SK-N-SH (cell line): ENCODE measurements around the gene EIF4E1B. TPM values are rescaled to one million over a fixed set of nuclear protein-coding genes. Genes with fewer than 3 reads are reported as not detected.

ENCODE experiments used
- CTCF ChIA-PET: fragments of 300-600, 350-600 bp; formaldehyde crosslinking; extraction: SDS; loops from one replicate; lab custom pipeline; 2021; lab: Yijun Ruan, JAX
- POLR2A ChIA-PET: fragments of 350-600 bp; sonication (Branson Sonifier 250); formaldehyde crosslinking; extraction: SDS; loops from one replicate; lab custom pipeline; 2020; ENCODE audit warnings: antibody characterized with exemption, inconsistent platforms; lab: Yijun Ruan, JAX
- DNase-seq: peaks from one replicate; pipeline ENCODE4 v3.0.0; 2012
- H2AFZ ChIP-seq: fragments of 200-600 bp; sonication (generic); 2 replicates; pipeline ENCODE4 v1.8.1; 2016; ENCODE audit warnings: antibody characterized with exemption, mild to moderate bottlenecking, low read depth
- H3F3A ChIP-seq: fragments of 200-600 bp; sonication (generic); replicated peaks from 2 replicates; pipeline ENCODE3; 2016; ENCODE audit warnings: antibody characterized with exemption, mild to moderate bottlenecking; ENCODE audit not compliant: insufficient read depth
- H3K27ac ChIP-seq, 2 experiments: fragments of 200-500 bp in 1 of 2; fragments of 200-600 bp in 1 of 2; sonication (Bioruptor generic) in 1 of 2; sonication (generic), shearing (Covaris generic) in 1 of 2; 2 replicates each; pipeline versions ENCODE4 v1.5.1 to v1.6.1; 2014 to 2016; ENCODE audit warnings: low read depth in 2 of 2, inconsistent platforms in 1 of 2, low read length in 1 of 2, mild to moderate bottlenecking in 1 of 2, mixed read lengths in 1 of 2
- H3K27me3 ChIP-seq: fragments of 200-600 bp; sonication (generic), shearing (Covaris generic); 2 replicates; pipeline ENCODE4 v1.6.1; 2016; ENCODE audit warnings: mixed run types; ENCODE audit not compliant: insufficient read depth
- H3K36me3 ChIP-seq, 2 experiments: fragments of 200-500 bp in 1 of 2; fragments of 200-600 bp in 1 of 2; sonication (Bioruptor generic) in 1 of 2; sonication (generic) in 1 of 2; replicated peaks in 1 of 2; 2 replicates each; pipeline versions ENCODE3 to v1.5.1; 2014 to 2016; ENCODE audit warnings: low read length in 1 of 2, mild to moderate bottlenecking in 1 of 2; ENCODE audit not compliant: insufficient read depth in 2 of 2, control insufficient read depth in 1 of 2
- H3K4me1 ChIP-seq, 2 experiments: fragments of 200-500 bp in 1 of 2; fragments of 200-600 bp in 1 of 2; sonication (Bioruptor generic) in 1 of 2; sonication (generic), shearing (Covaris generic) in 1 of 2; 2 replicates each; pipeline versions ENCODE4 v1.5.1 to v1.6.1; 2014 to 2016; ENCODE audit warnings: low read depth in 1 of 2, low read length in 1 of 2, mixed run types in 1 of 2; ENCODE audit not compliant: insufficient read depth in 2 of 2, control insufficient read depth in 1 of 2
- H3K4me2 ChIP-seq: fragments of 200-600 bp; sonication (generic), shearing (Covaris generic); 2 replicates; pipeline ENCODE4 v1.6.1; 2017; ENCODE audit warnings: mixed run types
- H3K4me3 ChIP-seq, 2 experiments: fragments of 200-500 bp in 1 of 2; fragments of 200-600 bp in 1 of 2; sonication (Bioruptor generic) in 1 of 2; sonication (generic), shearing (Covaris generic) in 1 of 2; 2 replicates each; pipeline versions ENCODE4 v1.5.1 to v1.8.1; 2014 to 2016; ENCODE audit warnings: low read depth in 2 of 2, inconsistent platforms in 1 of 2, low read length in 1 of 2, mild to moderate bottlenecking in 1 of 2, mixed read lengths in 1 of 2, moderate library complexity in 1 of 2
- H3K79me2 ChIP-seq: fragments of 200-600 bp; sonication (generic); 2 replicates; pipeline ENCODE4 v1.8.1; 2017; ENCODE audit warnings: mild to moderate bottlenecking; ENCODE audit not compliant: insufficient read depth
- H3K9ac ChIP-seq: fragments of 200-600 bp; sonication (generic); 2 replicates; pipeline ENCODE4 v1.6.1; 2017; ENCODE audit warnings: mixed run types
- H3K9me2 ChIP-seq: fragments of 200-600 bp; sonication (generic); 2 replicates; pipeline ENCODE4 v1.6.1; 2017; ENCODE audit warnings: mixed run types
- H3K9me3 ChIP-seq: fragments of 200-600 bp; sonication (generic); 2 replicates; pipeline ENCODE4 v1.6.1; 2017; ENCODE audit warnings: mixed run types, mild to moderate bottlenecking, moderate library complexity
- H4K20me1 ChIP-seq: fragments of 200-600 bp; sonication (generic); 2 replicates; pipeline ENCODE4 v1.6.1; 2017; ENCODE audit warnings: mild to moderate bottlenecking, mixed run types; ENCODE audit not compliant: insufficient read depth
- EP300 ChIP-seq, 2 experiments: IDR thresholded peaks; 2 replicates each; pipeline versions ENCODE4 v1.4.0 to v1.6.1; 2012; ENCODE audit warnings: borderline replicate concordance in 1 of 2, low read depth in 1 of 2, low read length in 1 of 2
- FOSL2 ChIP-seq: IDR thresholded peaks from 2 replicates; pipeline ENCODE4 v1.4.0; 2012; ENCODE audit warnings: low read depth, mild to moderate bottlenecking, moderate library complexity, borderline replicate concordance
- FOXJ3 ChIP-seq: sonication (generic); formaldehyde crosslinking; IDR thresholded peaks from 2 replicates; pipeline ENCODE4 v1.5.1; 2020; ENCODE audit warnings: mild to moderate bottlenecking, missing genetic modification reagents
- GABPA ChIP-seq: IDR thresholded peaks from 2 replicates; pipeline ENCODE4 v1.4.0; 2012; ENCODE audit warnings: low read depth, mild to moderate bottlenecking
- GATA2 ChIP-seq: sonication (generic); formaldehyde crosslinking; IDR thresholded peaks from 2 replicates; pipeline ENCODE4 v1.5.0; 2020; ENCODE audit warnings: mild to moderate bottlenecking, missing genetic modification reagents
- MEF2A ChIP-seq: IDR thresholded peaks from 2 replicates; pipeline ENCODE4 v1.4.0; 2012; ENCODE audit warnings: low read depth, borderline replicate concordance
- MXI1 ChIP-seq: IDR thresholded peaks from 2 replicates; pipeline ENCODE4 v1.6.1; 2012; ENCODE audit warnings: mild to moderate bottlenecking, low read depth, low read length, improper control_type of control experiment
- NRF1 ChIP-seq: IDR thresholded peaks from 2 replicates; pipeline ENCODE4 v1.6.1; 2012; ENCODE audit warnings: low read depth, mild to moderate bottlenecking, low read length
- PBX3 ChIP-seq: IDR thresholded peaks from 2 replicates; pipeline ENCODE4; 2012
- POLR2AphosphoS5 ChIP-seq: IDR thresholded peaks from 2 replicates; pipeline ENCODE4 v1.6.1; 2012; ENCODE audit warnings: low read depth, low read length
- RAD21 ChIP-seq: IDR thresholded peaks from 2 replicates; pipeline ENCODE4 v1.6.1; 2012; ENCODE audit warnings: mild to moderate bottlenecking, low read length
- RCOR1 ChIP-seq: fragments of 150-350 bp; IDR thresholded peaks from 2 replicates; pipeline ENCODE4 v1.6.1; 2017; ENCODE audit warnings: antibody characterized with exemption, low read length
- SIN3A ChIP-seq: IDR thresholded peaks from 2 replicates; pipeline ENCODE4 v1.6.1; 2012; ENCODE audit warnings: low read depth, mild to moderate bottlenecking, low read length, moderate library complexity, borderline replicate concordance
- SMC3 ChIP-seq: IDR thresholded peaks from 2 replicates; pipeline ENCODE4 v1.6.1; 2012; ENCODE audit warnings: low read depth, low read length, improper control_type of control experiment
- TAF1 ChIP-seq: IDR thresholded peaks from 2 replicates; pipeline ENCODE4 v1.6.1; 2012; ENCODE audit warnings: low read depth, mild to moderate bottlenecking, low read length, moderate library complexity, borderline replicate concordance
- TCF12 ChIP-seq: IDR thresholded peaks from 2 replicates; pipeline ENCODE4 v1.4.0; 2012
- TEAD4 ChIP-seq: IDR thresholded peaks from 2 replicates; pipeline ENCODE4 v1.4.0; 2012; ENCODE audit warnings: mild to moderate bottlenecking, borderline replicate concordance; ENCODE audit not compliant: insufficient read depth
- YY1 ChIP-seq: IDR thresholded peaks from 2 replicates; pipeline ENCODE4 v1.4.0; 2012; ENCODE audit warnings: low read depth, mild to moderate bottlenecking
- WGBS: methylation state at CpG from one replicate; pipeline ENCODE4 v1.1.6; 2017; ENCODE audit warnings: low lambda C conversion rate; 5-methylcytosine and 5-hydroxymethylcytosine counted together
- polyA plus RNA-seq, 3 experiments: library from polyadenylated mRNA; depleted of rRNA; stranded (reverse); fragments of >200 nt; gene quantifications; 2 replicates each; pipeline ENCODE4 v1.2.3, GENCODE V29; 2012
- TF ChIP-seq, protein P1 (sequence below): IDR thresholded peaks from 2 replicates; pipeline ENCODE4 v1.6.1; 2012; ENCODE audit warnings: mild to moderate bottlenecking, low read depth, low read length, moderate library complexity
- TF ChIP-seq, protein P2 (sequence below): fragments of 150-350 bp; IDR thresholded peaks from 2 replicates; pipeline ENCODE4 v1.6.1; 2017; ENCODE audit warnings: antibody characterized with exemption, low read length, low read depth, borderline replicate concordance
- TF ChIP-seq, protein P3 (sequence below): IDR thresholded peaks from 2 replicates; pipeline ENCODE4 v1.4.0; 2012; ENCODE audit warnings: low read depth, borderline replicate concordance

The EIF4E1B gene
- polyA plus RNA-seq, 1 of the 3 experiments (the other 2 are of a cell fraction), result not detected

DNA sequence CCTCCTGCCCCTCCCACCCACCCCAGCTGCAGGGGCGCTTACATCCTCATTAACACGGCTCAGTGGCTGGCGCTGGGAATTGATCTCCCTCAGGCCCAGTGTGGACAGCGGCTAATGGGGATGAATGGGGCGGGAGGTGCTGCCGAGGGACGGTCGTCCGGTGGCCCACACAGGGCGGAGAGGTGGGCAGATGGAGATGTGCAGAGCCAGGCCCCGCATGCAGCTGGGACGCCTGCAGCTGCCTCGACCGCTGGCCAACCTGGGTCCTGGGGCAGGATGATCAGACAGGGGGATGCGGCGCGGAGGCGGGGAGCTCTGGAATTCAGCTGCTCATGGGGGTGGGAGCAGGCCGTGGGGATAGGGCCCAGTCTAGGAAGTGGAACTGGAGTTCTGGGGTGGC is 34.4 kb downstream of the EIF4E1B start:
- no peaks in the 10 kb centered on the region for H3K9me2 ChIP-seq
- no peaks in the 10 kb centered on the region for H3F3A ChIP-seq
- DNase-seq, result no peak
- peaks cover 4% of the 10 kb centered on the region; the same call in 1 of the 2 replicates for H3K27me3 ChIP-seq
- WGBS, result 76% methylated on average over 12 of the region's 19 CpGs
- no peak overlapping the region for H3K4me2 ChIP-seq
- H3K27ac ChIP-seq, result no peak overlapping the region
- H3K9ac ChIP-seq, result no peak overlapping the region
- POLR2A ChIA-PET, result no interaction called here
- CTCF ChIA-PET, result interaction anchor here (0.7 to 3.0 kb wide), 5 partner anchors 36 to 447 kb away, joined by 3 to 14 read pairs (median 6); no protein-coding TSS in a partner anchor
- H4K20me1 ChIP-seq, result no peaks in the 10 kb centered on the region
- H3K36me3 ChIP-seq, result no peaks in the 10 kb centered on the region
- TF ChIP-seq YY1 (no peak), SMC3 (no peak), FOSL2 (no peak), TEAD4 (no peak), MEF2A (no peak), EP300 (IDR thresholded peaks at IDR 0.05; ENCODE audit: borderline replicate concordance in 1 of 2, low read depth in 1 of 2, low read length in 1 of 2) (no peak)
- TF ChIP-seq, protein P1, sequence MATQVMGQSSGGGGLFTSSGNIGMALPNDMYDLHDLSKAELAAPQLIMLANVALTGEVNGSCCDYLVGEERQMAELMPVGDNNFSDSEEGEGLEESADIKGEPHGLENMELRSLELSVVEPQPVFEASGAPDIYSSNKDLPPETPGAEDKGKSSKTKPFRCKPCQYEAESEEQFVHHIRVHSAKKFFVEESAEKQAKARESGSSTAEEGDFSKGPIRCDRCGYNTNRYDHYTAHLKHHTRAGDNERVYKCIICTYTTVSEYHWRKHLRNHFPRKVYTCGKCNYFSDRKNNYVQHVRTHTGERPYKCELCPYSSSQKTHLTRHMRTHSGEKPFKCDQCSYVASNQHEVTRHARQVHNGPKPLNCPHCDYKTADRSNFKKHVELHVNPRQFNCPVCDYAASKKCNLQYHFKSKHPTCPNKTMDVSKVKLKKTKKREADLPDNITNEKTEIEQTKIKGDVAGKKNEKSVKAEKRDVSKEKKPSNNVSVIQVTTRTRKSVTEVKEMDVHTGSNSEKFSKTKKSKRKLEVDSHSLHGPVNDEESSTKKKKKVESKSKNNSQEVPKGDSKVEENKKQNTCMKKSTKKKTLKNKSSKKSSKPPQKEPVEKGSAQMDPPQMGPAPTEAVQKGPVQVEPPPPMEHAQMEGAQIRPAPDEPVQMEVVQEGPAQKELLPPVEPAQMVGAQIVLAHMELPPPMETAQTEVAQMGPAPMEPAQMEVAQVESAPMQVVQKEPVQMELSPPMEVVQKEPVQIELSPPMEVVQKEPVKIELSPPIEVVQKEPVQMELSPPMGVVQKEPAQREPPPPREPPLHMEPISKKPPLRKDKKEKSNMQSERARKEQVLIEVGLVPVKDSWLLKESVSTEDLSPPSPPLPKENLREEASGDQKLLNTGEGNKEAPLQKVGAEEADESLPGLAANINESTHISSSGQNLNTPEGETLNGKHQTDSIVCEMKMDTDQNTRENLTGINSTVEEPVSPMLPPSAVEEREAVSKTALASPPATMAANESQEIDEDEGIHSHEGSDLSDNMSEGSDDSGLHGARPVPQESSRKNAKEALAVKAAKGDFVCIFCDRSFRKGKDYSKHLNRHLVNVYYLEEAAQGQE, result no peak
- peaks cover 0 to 19% of the 10 kb centered on the region in 2 experiments; a peak in 1 of 4 replicates for H3K4me1 ChIP-seq
- no peaks in the 10 kb centered on the region for H3K9me3 ChIP-seq
- H3K79me2 ChIP-seq, result no peaks in the 10 kb centered on the region
- no peak overlapping the region for H3K4me3 ChIP-seq
- no peak overlapping the region for H2AFZ ChIP-seq

- Histone ChIP-seq H4K20me1 (no peaks in the 10 kb centered on the region), H3K79me2 (no peaks in the 10 kb centered on the region), H3K9me2 (no peaks in the 10 kb centered on the region), H2AFZ (no peak overlapping the region), H3K4me1 (peaks cover 0 to 18% of the 10 kb centered on the region in 2 experiments; a peak in 1 of 4 replicates), H3K27ac (no peak overlapping the region), H3K4me3 (no peak overlapping the region), H3K9ac (no peak overlapping the region), H3K9me3 (no peaks in the 10 kb centered on the region), H3F3A (no peaks in the 10 kb centered on the region), H3K36me3 (no peaks in the 10 kb centered on the region), H3K27me3 (peaks cover 9% of the 10 kb centered on the region; the same call in 1 of the 2 replicates), H3K4me2 (no peak overlapping the region)
- ChIA-PET POLR2A (no interaction called here), CTCF (interaction anchor here (0.7 to 2.6 kb wide), 4 partner anchors 8 to 160 kb away, joined by 3 to 11 read pairs (median 4); no protein-coding TSS in a partner anchor)
- DNase-seq, result no peak
- WGBS, result 68% methylated on average over 6 of the region's 6 CpGs
- TF ChIP-seq MEF2A, result no peak
- TF ChIP-seq RAD21, result no peak
- TF ChIP-seq POLR2AphosphoS5, result no peak
- TF ChIP-seq, protein P2, sequence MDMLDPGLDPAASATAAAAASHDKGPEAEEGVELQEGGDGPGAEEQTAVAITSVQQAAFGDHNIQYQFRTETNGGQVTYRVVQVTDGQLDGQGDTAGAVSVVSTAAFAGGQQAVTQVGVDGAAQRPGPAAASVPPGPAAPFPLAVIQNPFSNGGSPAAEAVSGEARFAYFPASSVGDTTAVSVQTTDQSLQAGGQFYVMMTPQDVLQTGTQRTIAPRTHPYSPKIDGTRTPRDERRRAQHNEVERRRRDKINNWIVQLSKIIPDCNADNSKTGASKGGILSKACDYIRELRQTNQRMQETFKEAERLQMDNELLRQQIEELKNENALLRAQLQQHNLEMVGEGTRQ, result no peak
- no peak for TF ChIP-seq FOSL2
- TF ChIP-seq TCF12, result no peak
- TF ChIP-seq, protein P3, sequence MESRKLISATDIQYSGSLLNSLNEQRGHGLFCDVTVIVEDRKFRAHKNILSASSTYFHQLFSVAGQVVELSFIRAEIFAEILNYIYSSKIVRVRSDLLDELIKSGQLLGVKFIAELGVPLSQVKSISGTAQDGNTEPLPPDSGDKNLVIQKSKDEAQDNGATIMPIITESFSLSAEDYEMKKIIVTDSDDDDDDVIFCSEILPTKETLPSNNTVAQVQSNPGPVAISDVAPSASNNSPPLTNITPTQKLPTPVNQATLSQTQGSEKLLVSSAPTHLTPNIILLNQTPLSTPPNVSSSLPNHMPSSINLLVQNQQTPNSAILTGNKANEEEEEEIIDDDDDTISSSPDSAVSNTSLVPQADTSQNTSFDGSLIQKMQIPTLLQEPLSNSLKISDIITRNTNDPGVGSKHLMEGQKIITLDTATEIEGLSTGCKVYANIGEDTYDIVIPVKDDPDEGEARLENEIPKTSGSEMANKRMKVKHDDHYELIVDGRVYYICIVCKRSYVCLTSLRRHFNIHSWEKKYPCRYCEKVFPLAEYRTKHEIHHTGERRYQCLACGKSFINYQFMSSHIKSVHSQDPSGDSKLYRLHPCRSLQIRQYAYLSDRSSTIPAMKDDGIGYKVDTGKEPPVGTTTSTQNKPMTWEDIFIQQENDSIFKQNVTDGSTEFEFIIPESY, result no peak
- no peak for TF ChIP-seq SIN3A
- no peak for TF ChIP-seq FOXJ3 (CRISPR knock-in tag)
- TF ChIP-seq PBX3, result no peak
- TF ChIP-seq NRF1, result no peak
- no peak for TF ChIP-seq TAF1
- no peak for TF ChIP-seq MXI1
- TF ChIP-seq YY1, result no peak
- TF ChIP-seq RCOR1, result no peak
- no peak for TF ChIP-seq GATA2 (CRISPR knock-in tag)
- TF ChIP-seq GABPA, result no peak
Measured at GRCh38 chr5:176665517-176665916, 35.0 kb downstream of the EIF4E1B start.
